ENCODE measurements around the gene KCTD2.
"Not testable (repeated sequence)": the region's sequence is repeated elsewhere in the genome, so short reads cannot be mapped to it uniquely, and the experiment has no call there.

KCTD2 gene

GRCh38 chr17:75049057-75049456, 2.0 kb downstream of the KCTD2 start:
- no peak for DNase-seq (ENCODE audit: low read depth in 2 of 3, low spot score in 1 of 3)

- DNase-seq (ENCODE audit: low read depth in 2 of 3, low spot score in 1 of 3), result no peak
Measured at GRCh38 chr17:75049706-75050105, 2.7 kb downstream of the KCTD2 start.

- no peak for DNase-seq (ENCODE audit: low read depth in 2 of 3, low spot score in 1 of 3)
Measured at GRCh38 chr17:75051941-75052340, 4.9 kb downstream of the KCTD2 start.

GRCh38 chr17:75059369-75060345, 12.6 kb downstream of the KCTD2 start:
- DNase-seq (ENCODE audit: low read depth in 2 of 3, low spot score in 1 of 3), result no peak

- no peak for DNase-seq (ENCODE audit: low read depth in 2 of 3, low spot score in 1 of 3)
Measured at GRCh38 chr17:75060434-75061054, 13.5 kb downstream of the KCTD2 start.

- no peak for DNase-seq (ENCODE audit: low read depth in 2 of 3, low spot score in 1 of 3)
Measured at GRCh38 chr17:75061055-75061438, 14.0 kb downstream of the KCTD2 start.

GRCh38 chr17:75061618-75062017, 14.6 kb downstream of the KCTD2 start:
- no peak for DNase-seq (ENCODE audit: low read depth in 2 of 3, low spot score in 1 of 3)

GRCh38 chr17:75063201-75063600, 16.2 kb downstream of the KCTD2 start:
- no peak for DNase-seq (ENCODE audit: low read depth in 2 of 3, low spot score in 1 of 3)

GRCh38 chr17:75063626-75064025, 16.6 kb downstream of the KCTD2 start:
- DNase-seq (ENCODE audit: low read depth in 2 of 3, low spot score in 1 of 3), result no peak

- no peak for DNase-seq (ENCODE audit: low read depth in 2 of 3, low spot score in 1 of 3)
Measured at GRCh38 chr17:75064040-75064439, 17.0 kb downstream of the KCTD2 start.

- DNase-seq (ENCODE audit: low read depth in 2 of 3, low spot score in 1 of 3), result no peak
Measured at GRCh38 chr17:75064460-75064859, 17.4 kb downstream of the KCTD2 start.

- DNase-seq (ENCODE audit: low read depth in 2 of 3, low spot score in 1 of 3), result no peak
Measured at GRCh38 chr17:75064867-75065561, 18.0 kb downstream of the KCTD2 start.

- no peak for DNase-seq (ENCODE audit: low read depth in 2 of 3, low spot score in 1 of 3)
Measured at GRCh38 chr17:75065562-75066151, 18.6 kb downstream of the KCTD2 start.

GRCh38 chr17:75067856-75068255, 20.8 kb downstream of the KCTD2 start:
- no peak for DNase-seq (ENCODE audit: low read depth in 2 of 3, low spot score in 1 of 3)

GRCh38 chr17:75068750-75069149, 21.7 kb downstream of the KCTD2 start:
- DNase-seq (ENCODE audit: low read depth in 2 of 3, low spot score in 1 of 3), result no peak

- DNase-seq (ENCODE audit: low read depth in 2 of 3, low spot score in 1 of 3), result no peak
Measured at GRCh38 chr17:75069783-75070182, 22.8 kb downstream of the KCTD2 start.

GRCh38 chr17:75071478-75072271, 24.6 kb downstream of the KCTD2 start:
- DNase-seq (ENCODE audit: low read depth in 2 of 3, low spot score in 1 of 3), result not testable (repeated sequence)

GRCh38 chr17:75072909-75073308, 25.9 kb downstream of the KCTD2 start:
- not testable (repeated sequence) for DNase-seq (ENCODE audit: low read depth in 2 of 3, low spot score in 1 of 3)

- DNase-seq (ENCODE audit: low read depth in 2 of 3, low spot score in 1 of 3), result no peak
Measured at GRCh38 chr17:75073618-75074047, 26.6 kb downstream of the KCTD2 start.

- no peak for DNase-seq (ENCODE audit: low read depth in 2 of 3, low spot score in 1 of 3)
Measured at GRCh38 chr17:75074532-75074931, 27.5 kb downstream of the KCTD2 start.

Data from stimulated activated CD4-positive, alpha-beta T cell treated with anti-CD3 and anti-CD28 coated beads, Interleukin-12 subunit alpha, Interleukin-12 subunit beta, amount 100 ng/mL, for 48 hours (primary cell).